ENCODE data around the gene CPN2. TPM values are rescaled to one million over a fixed set of nuclear protein-coding genes. Genes with fewer than 3 reads are reported as not detected.

Gene CPN2
- total RNA-seq, 1 experiment from 2014 or later, result not detected

- DNase-seq (ENCODE audit: extremely low read depth, low read depth), result no peak
Measured at GRCh38 chr3:194330579-194330978, 20.5 kb downstream of the CPN2 start.

GRCh38 chr3:194330160-194330559 is 21.0 kb downstream of the CPN2 start:
- DNase-seq (ENCODE audit: extremely low read depth, low read depth), result no peak

- no peak for DNase-seq (ENCODE audit: extremely low read depth, low read depth)
Measured at GRCh38 chr3:194329583-194329965, 21.6 kb downstream of the CPN2 start.

GRCh38 chr3:194328942-194329582 is 22.1 kb downstream of the CPN2 start:
- DNase-seq (ENCODE audit: extremely low read depth, low read depth), result no peak

GRCh38 chr3:194328053-194328657 is 23.0 kb downstream of the CPN2 start:
- DNase-seq (ENCODE audit: extremely low read depth, low read depth), result no peak

- no peak for DNase-seq (ENCODE audit: extremely low read depth, low read depth)
Measured at GRCh38 chr3:194327218-194328052, 23.7 kb downstream of the CPN2 start.

- DNase-seq (ENCODE audit: extremely low read depth, low read depth), result no peak
Measured at GRCh38 chr3:194326968-194327217, 24.2 kb downstream of the CPN2 start.

GRCh38 chr3:194326192-194326967 is 24.7 kb downstream of the CPN2 start:
- DNase-seq (ENCODE audit: extremely low read depth, low read depth), result no peak

- no peak for DNase-seq (ENCODE audit: extremely low read depth, low read depth)
Measured at GRCh38 chr3:194325424-194326153, 25.5 kb downstream of the CPN2 start.

- no peak for DNase-seq (ENCODE audit: extremely low read depth, low read depth)
Measured at GRCh38 chr3:194324823-194325327, 26.3 kb downstream of the CPN2 start.

GRCh38 chr3:194323785-194324735 is 27.1 kb downstream of the CPN2 start:
- DNase-seq (ENCODE audit: extremely low read depth, low read depth), result peak; percentile 50

- DNase-seq (ENCODE audit: extremely low read depth, low read depth), result peak; percentile 68
Measured at GRCh38 chr3:194322678-194323211, 28.4 kb downstream of the CPN2 start.

GRCh38 chr3:194321693-194322640 is 29.2 kb downstream of the CPN2 start:
- DNase-seq (ENCODE audit: extremely low read depth, low read depth), result no peak

- DNase-seq (ENCODE audit: extremely low read depth, low read depth), result no peak
Measured at GRCh38 chr3:194320744-194321243, 30.3 kb downstream of the CPN2 start.

- DNase-seq (ENCODE audit: extremely low read depth, low read depth), result no peak
Measured at GRCh38 chr3:194320100-194320499, 31.0 kb downstream of the CPN2 start.

GRCh38 chr3:194318511-194319161 is 32.5 kb downstream of the CPN2 start:
- no peak for DNase-seq (ENCODE audit: extremely low read depth, low read depth)

GRCh38 chr3:194316918-194317317 is 34.2 kb downstream of the CPN2 start:
- DNase-seq (ENCODE audit: extremely low read depth, low read depth), result no peak

Data from NCI-H460 (cell line).